ENCODE data around the gene RNF114.
A peak's percentile ranks its signal among the peaks of the same experiment; 100 is the strongest.

RNF114 gene, protein sequence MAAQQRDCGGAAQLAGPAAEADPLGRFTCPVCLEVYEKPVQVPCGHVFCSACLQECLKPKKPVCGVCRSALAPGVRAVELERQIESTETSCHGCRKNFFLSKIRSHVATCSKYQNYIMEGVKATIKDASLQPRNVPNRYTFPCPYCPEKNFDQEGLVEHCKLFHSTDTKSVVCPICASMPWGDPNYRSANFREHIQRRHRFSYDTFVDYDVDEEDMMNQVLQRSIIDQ

DNA sequence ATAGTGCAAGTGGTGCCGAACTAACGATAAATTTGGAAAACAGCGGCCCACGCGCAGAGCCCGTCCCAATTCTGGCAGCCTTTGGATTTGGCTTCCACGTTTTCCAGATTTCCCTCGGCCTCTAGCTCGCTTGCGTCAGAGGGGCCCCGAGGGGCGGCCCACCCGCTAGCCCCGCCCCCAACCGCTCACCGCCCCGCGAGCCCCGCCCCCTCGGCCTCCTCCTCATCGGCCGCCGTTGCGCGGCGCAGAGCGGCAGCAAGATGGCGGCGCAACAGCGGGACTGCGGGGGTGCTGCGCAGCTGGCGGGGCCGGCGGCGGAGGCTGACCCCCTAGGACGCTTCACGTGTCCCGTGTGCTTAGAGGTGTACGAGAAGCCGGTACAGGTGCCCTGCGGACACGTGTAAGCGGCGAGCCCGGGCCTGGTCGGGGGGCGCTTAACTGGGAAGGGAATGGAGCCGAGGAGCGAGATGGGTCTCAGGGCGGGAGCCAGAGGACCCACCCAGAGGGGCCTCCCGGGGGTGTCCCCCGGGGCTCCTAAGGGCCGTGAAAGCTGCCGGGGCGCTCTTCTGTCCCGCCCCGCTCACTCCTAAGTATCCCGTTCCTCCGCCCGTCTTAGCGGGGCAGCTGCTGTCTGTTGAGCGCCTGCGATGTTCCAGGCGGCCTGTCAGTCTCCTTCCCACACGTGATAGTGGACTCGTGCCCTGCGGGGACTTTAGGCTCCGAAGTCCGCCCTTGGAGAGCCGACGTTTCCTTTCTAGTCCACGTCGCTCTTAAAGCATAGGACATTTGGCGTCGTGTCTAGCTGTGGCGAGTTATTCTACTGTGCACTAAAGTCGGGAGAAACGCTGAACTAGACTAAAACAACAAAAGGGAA lies at the start of gene RNF114:
Gene RNF114, plus strand, starts transcription at position 245 of the 874 bp plus-strand sequence. Its CDS starts 16 bp downstream, at position 261.
- Histone ChIP-seq H3K27me3 (ENCODE audit: control insufficient read depth, insufficient read depth, low read length) (no peaks in the 10 kb centered on the region), H3K9ac (ENCODE audit: low read length) (peak within 1 kb of the TSS; percentile 94), H3K36me3 (ENCODE audit: control insufficient read depth, insufficient read depth, low read length) (peaks cover 18% of the 10 kb centered on the region), H3K27ac (ENCODE audit: low read depth, low read length) (peak within 1 kb of the TSS; percentile 88), H3K9me3 (ENCODE audit: control insufficient read depth, insufficient read depth, low read depth, low read length) (no peaks in the 10 kb centered on the region), H3K4me1 (ENCODE audit: control insufficient read depth, insufficient read depth, low read length) (peaks cover 13% of the 10 kb centered on the region), H3K4me3 (ENCODE audit: low read depth, low read length) (peak within 1 kb of the TSS; percentile 100)

DNA sequence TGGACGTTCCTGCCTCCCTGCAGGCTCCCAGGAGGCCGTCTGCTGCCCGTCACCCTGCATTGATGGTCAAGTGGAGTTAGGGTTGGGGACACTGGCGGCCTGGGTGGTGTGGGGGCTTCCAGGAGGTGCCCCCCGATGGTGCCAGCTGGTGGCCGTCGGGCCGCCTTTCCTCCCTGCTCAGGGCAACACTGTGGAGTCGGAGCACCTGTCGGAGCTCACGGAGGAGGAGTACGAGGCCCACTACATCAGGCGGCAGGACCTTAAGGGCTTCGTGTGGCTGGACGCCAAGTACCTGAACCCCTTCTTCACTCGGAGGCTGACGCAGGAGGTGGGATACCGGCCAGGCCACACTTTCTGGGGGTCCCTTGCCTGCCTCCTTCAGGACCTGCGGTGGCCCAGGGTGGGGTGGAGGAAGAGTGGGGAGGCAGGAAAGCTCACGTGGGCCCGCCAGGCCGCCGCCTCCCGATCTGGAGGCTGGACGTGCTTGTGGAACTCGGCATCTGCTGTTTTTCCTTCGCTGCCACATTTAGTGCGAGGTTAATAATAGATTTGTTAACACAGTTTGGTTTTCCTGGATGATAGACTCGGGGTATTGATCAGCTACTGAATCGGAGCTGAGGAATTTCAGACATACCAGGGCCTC lies 49.5 kb upstream of the RNF114 start:
- Histone ChIP-seq H3K9ac (ENCODE audit: low read length) (no peak overlapping the region), H3K4me1 (ENCODE audit: control insufficient read depth, insufficient read depth, low read length) (peaks cover 30% of the 10 kb centered on the region), H3K27me3 (ENCODE audit: control insufficient read depth, insufficient read depth, low read length) (no peaks in the 10 kb centered on the region), H3K4me3 (ENCODE audit: low read depth, low read length) (no peak overlapping the region), H3K36me3 (ENCODE audit: control insufficient read depth, insufficient read depth, low read length) (peaks cover 32% of the 10 kb centered on the region), H3K9me3 (ENCODE audit: control insufficient read depth, insufficient read depth, low read depth, low read length) (no peaks in the 10 kb centered on the region), H3K27ac (ENCODE audit: low read depth, low read length) (no peak overlapping the region)

DNA sequence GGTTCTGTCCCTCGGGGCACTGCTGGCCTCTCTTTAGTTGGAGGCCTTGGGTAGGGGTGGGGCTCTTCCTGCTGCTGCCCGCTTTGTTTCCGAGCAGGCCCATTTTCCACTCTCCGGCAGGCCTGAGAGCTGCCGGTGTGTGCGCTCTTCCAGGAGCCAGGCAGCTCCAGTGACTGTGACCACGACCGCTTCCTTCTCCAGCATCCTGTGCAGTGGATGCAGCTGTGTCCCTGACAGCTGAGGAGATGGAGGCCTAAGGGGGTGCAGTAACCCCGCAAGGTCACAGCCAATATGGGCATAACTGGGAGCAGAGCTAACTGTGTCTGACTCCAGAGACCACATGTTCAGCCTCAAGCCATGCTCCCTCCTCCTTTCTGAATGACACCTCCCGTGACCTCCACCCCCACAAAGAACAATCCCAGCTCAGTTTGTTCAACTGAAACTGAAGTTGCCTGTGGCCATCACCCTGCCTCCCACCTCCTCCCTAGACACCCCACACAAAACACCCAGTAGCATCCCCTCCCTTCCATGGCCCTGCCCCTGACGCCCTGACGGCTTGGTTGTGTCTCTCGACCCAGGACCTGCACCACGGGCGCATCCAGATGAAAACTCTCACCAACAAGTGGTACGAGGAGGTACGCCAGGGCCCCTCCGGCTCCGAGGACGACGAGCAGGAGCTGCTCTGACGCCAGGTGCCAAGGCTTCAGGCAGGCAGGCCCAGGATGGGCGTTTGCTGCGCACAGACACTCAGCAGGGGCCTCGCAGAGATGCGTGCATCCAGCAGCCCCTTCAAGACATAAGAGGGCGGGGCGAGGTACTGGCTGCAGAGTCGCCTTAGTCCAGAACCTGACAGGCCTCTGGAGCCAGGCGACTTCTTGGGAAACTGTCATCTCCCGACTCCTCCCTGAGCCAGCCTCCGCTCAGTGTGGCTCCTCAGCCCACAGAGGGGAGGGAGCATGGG lies 48.7 kb upstream of the RNF114 start:
- Histone ChIP-seq H3K27ac (ENCODE audit: low read depth, low read length) (no peak overlapping the region), H3K9me3 (ENCODE audit: control insufficient read depth, insufficient read depth, low read depth, low read length) (no peaks in the 10 kb centered on the region), H3K9ac (ENCODE audit: low read length) (no peak overlapping the region), H3K36me3 (ENCODE audit: control insufficient read depth, insufficient read depth, low read length) (peaks cover 30% of the 10 kb centered on the region), H3K4me3 (ENCODE audit: low read depth, low read length) (no peak overlapping the region), H3K4me1 (ENCODE audit: control insufficient read depth, insufficient read depth, low read length) (peaks cover 36% of the 10 kb centered on the region), H3K27me3 (ENCODE audit: control insufficient read depth, insufficient read depth, low read length) (no peaks in the 10 kb centered on the region)

DNA sequence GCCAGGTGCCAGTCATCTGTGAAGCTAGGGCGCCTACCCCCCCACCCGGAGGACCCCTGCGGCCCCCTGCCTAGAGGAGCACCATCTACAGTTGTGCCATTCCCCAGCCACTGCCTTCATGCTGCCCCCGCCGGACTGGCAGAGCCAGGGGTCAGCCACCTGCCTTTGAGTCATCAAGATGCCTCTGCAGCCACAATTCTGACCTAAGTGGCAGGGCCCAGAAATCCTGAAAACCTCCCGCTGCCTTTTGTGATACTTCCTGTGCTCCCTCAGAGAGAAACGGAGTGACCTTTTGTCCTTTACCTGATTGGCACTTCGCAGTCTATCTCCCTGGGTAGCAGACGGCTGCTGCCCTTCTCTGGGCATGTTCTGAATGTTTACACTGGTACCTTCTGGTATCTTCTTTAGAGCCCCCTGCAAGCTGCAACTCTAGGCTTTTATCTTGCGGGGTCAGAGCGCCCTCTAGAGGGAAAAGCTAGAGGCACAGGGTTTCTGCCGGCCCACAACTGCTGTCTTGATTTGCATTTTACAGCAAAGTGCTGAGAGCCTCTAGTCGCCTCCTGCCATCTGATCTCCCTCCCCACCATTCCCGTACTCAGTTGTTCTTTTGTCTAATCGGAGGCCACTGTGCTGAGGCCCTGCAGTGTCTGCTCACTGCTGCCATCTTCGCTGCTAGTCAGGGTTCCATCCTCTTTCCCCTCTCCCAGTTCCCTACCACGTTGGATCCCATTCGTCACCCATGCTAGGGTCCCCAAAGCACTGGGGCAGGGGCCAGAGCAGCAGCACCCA lies 47.8 kb upstream of the RNF114 start:
- Histone ChIP-seq H3K27ac (ENCODE audit: low read depth, low read length) (no peak overlapping the region), H3K9ac (ENCODE audit: low read length) (no peak overlapping the region), H3K4me1 (ENCODE audit: control insufficient read depth, insufficient read depth, low read length) (peaks cover 40% of the 10 kb centered on the region), H3K9me3 (ENCODE audit: control insufficient read depth, insufficient read depth, low read depth, low read length) (no peaks in the 10 kb centered on the region), H3K27me3 (ENCODE audit: control insufficient read depth, insufficient read depth, low read length) (no peaks in the 10 kb centered on the region), H3K4me3 (ENCODE audit: low read depth, low read length) (no peak overlapping the region), H3K36me3 (ENCODE audit: control insufficient read depth, insufficient read depth, low read length) (peaks cover 24% of the 10 kb centered on the region)

DNA sequence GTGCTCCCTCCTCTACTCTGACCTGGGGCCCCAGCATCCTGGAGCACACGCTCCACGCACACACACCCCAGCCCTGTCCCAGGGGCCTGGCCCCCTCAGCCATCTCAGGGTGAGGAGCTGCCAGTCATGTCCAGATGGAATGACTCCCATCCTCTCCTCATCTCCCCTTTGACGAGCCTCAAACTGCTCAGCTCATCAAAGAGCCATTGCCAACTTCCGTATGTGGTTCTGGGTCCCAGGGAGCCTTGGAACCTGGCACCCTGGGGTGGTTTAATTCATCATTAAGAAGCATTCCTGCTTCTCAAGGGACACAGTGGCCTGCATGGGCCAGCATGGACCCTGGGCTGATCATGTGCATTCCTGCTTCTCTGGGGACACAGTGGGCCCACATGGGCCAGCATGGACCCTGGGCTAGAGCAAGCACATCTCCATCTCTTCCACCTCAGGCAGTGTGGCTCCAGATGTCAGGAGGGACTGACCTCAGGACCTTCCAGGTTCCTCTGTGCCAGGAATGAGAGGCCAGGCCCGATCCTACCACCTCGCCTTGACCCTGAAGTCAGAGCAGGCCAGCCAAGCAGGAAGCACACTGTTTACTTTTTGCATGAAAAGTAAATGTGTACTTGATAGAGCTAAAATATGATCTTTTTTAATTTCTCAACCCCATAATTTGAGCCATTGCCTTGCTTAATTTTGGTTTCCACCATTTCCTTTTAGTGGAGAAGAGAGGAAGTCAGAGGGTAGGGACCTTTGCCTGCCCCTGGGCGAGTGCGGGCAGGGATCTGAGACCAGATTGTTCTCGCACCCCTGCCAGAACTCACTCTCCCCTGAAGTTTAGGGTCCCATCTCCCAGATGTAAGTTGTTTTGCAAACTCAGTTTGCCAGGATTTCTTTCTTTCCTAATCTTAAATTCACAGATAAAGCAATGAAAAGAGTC lies 46.9 kb upstream of the RNF114 start:
- Histone ChIP-seq H3K9ac (ENCODE audit: low read length) (no peak overlapping the region), H3K36me3 (ENCODE audit: control insufficient read depth, insufficient read depth, low read length) (peaks cover 16% of the 10 kb centered on the region), H3K4me3 (ENCODE audit: low read depth, low read length) (no peak overlapping the region), H3K9me3 (ENCODE audit: control insufficient read depth, insufficient read depth, low read depth, low read length) (no peaks in the 10 kb centered on the region), H3K4me1 (ENCODE audit: control insufficient read depth, insufficient read depth, low read length) (peaks cover 40% of the 10 kb centered on the region), H3K27ac (ENCODE audit: low read depth, low read length) (no peak overlapping the region), H3K27me3 (ENCODE audit: control insufficient read depth, insufficient read depth, low read length) (no peaks in the 10 kb centered on the region)

DNA sequence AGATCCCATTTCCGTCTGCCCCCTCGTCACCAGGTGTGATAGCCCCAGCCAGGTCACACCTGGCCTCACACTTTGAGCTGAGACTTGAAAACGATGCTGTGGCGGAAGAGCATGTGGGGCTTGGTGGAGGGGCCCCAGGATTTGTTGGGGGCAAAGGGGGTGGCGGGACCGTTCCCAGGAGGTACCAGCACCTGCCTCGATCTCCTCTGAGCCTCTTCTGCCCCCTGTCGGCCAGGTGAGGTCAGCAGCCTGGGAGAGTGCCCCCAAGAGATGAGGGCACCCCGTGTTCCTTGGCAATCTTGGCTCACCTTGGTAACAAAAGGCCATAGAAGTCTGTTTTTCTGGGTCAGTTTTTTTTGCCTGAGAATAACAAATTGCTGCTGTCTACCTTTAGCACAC lies 46.3 kb upstream of the RNF114 start:
- Histone ChIP-seq H3K9ac (ENCODE audit: low read length) (no peak overlapping the region), H3K4me3 (ENCODE audit: low read depth, low read length) (no peak overlapping the region), H3K9me3 (ENCODE audit: control insufficient read depth, insufficient read depth, low read depth, low read length) (no peaks in the 10 kb centered on the region), H3K27me3 (ENCODE audit: control insufficient read depth, insufficient read depth, low read length) (no peaks in the 10 kb centered on the region), H3K4me1 (ENCODE audit: control insufficient read depth, insufficient read depth, low read length) (peaks cover 40% of the 10 kb centered on the region), H3K27ac (ENCODE audit: low read depth, low read length) (no peak overlapping the region), H3K36me3 (ENCODE audit: control insufficient read depth, insufficient read depth, low read length) (peaks cover 9% of the 10 kb centered on the region)

DNA sequence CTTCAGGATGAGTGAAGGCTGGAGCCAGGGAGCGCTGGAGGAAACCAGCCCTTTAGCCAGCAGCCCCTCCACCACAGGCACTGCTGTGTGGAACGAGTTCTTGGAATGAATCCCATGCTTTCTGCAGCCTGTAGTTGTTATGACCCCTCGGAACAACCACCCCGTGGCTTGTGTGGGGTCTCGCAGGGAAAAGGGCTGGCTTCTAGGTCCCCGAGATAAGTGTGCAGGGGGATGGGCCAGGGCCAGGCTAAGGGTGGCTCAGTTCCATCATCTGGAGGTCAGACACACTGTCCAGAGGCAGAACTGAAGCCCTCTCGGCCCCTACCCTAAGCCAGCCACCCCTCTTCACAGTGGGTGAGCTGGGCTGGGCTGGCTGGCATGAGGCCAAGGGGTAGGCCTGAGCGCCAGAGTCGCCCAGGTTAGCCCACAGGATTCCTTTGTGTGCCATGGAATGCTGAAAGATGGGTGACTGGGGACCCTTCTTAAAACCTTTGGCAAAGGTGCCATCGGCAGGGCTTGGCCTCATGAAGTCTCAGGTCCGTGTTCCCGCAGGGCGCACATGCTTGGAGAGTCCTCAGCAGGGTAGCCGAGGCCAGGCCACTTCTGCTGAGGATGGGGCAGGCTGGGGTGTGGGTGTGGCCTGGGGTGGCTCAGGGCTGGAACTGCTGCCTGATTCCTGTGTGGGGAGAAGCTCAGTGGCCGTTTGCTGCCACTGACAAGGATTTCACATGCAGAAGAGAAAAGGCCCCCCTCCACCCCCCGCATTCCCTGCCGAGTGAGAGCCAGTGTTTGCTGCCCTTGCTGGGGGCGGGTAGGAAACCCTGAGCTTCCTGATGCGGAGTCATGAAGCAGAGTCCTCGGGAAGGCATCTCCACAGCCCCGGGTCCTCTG lies 45.5 kb upstream of the RNF114 start:
- Histone ChIP-seq H3K27ac (ENCODE audit: low read depth, low read length) (no peak overlapping the region), H3K9ac (ENCODE audit: low read length) (no peak overlapping the region), H3K36me3 (ENCODE audit: control insufficient read depth, insufficient read depth, low read length) (peaks cover 6% of the 10 kb centered on the region), H3K4me1 (ENCODE audit: control insufficient read depth, insufficient read depth, low read length) (peaks cover 40% of the 10 kb centered on the region), H3K4me3 (ENCODE audit: low read depth, low read length) (no peak overlapping the region), H3K9me3 (ENCODE audit: control insufficient read depth, insufficient read depth, low read depth, low read length) (no peaks in the 10 kb centered on the region), H3K27me3 (ENCODE audit: control insufficient read depth, insufficient read depth, low read length) (no peaks in the 10 kb centered on the region)

DNA sequence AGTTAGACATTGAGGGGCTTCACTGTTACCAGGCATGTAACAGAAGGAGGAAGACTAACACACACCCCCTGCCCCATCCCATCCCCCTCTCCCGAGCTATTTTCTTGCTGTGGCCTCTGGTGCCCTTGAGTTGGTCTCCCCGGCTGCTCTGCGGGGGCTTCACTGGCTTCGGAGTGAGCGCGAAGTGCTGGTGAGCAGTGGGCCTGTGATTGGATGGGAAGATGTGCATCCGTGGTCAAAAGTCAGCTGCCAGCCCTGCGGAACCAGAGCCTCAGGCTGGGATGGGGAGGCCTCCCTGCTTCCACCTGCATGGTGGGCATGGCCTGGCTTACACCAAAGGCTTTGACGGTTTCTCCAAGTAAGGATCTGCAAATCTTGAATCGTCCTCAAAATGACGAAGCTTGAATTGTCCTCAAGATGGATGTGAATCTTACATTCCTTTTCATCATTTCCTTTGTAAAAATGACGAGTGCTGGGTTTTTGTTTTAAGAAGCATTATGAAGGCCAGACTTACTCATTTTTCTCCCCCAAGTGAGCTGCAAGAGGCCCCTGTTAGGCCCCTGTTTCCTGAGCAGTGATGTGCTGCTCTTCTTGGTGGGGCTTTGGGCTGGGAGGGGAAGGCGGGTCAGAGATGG lies 44.6 kb upstream of the RNF114 start:
- Histone ChIP-seq H3K9me3 (ENCODE audit: control insufficient read depth, insufficient read depth, low read depth, low read length) (no peaks in the 10 kb centered on the region), H3K27ac (ENCODE audit: low read depth, low read length) (no peak overlapping the region), H3K4me1 (ENCODE audit: control insufficient read depth, insufficient read depth, low read length) (peaks cover 38% of the 10 kb centered on the region), H3K9ac (ENCODE audit: low read length) (no peak overlapping the region), H3K36me3 (ENCODE audit: control insufficient read depth, insufficient read depth, low read length) (peaks cover 5% of the 10 kb centered on the region), H3K4me3 (ENCODE audit: low read depth, low read length) (no peak overlapping the region), H3K27me3 (ENCODE audit: control insufficient read depth, insufficient read depth, low read length) (no peaks in the 10 kb centered on the region)

Data from HUES6 (cell line).